HG02610 (cell line): ENCODE measurements around the gene TSSK2.

Source experiments
- ATAC-seq: cut with Tn5 transposase; IDR thresholded peaks from one replicate; pipeline ENCODE4 v1.9.1; 2021; ENCODE audit warnings: mild to moderate bottlenecking, moderate library complexity; ENCODE audit not compliant: unreplicated experiment

The TSSK2 gene

DNA sequence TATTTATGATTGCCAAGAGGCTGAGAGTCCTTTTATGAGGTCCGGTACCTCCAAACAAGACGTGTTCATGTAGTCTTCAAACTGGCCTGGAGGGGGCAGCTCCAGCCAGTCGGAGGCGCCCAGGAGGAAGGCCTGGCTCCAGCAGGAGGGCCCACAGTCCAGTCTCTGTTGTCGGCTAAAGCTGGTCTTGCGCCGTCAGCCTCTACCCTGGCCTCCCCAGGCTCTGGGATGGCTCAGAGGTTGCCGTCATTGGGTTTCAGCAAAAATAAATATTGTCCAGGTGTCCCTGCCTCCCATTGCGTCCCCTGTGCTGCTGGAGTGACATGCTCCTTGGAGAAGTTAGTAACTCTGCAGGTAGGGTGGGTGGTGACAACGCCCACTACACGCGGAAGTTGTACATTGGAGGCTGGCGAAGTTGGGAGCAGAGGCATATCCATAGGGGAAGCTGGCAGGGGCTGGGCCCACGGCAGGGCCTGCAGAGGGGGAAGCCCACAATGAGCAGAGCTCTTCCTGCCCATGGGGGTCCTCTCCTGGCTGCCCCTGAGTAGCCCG is 48.5 kb downstream of the TSSK2 start:
- ATAC-seq: peak; percentile 32

GRCh38 chr22:19180234-19180633 is 49.1 kb downstream of the TSSK2 start:
- no peak for ATAC-seq

DNA sequence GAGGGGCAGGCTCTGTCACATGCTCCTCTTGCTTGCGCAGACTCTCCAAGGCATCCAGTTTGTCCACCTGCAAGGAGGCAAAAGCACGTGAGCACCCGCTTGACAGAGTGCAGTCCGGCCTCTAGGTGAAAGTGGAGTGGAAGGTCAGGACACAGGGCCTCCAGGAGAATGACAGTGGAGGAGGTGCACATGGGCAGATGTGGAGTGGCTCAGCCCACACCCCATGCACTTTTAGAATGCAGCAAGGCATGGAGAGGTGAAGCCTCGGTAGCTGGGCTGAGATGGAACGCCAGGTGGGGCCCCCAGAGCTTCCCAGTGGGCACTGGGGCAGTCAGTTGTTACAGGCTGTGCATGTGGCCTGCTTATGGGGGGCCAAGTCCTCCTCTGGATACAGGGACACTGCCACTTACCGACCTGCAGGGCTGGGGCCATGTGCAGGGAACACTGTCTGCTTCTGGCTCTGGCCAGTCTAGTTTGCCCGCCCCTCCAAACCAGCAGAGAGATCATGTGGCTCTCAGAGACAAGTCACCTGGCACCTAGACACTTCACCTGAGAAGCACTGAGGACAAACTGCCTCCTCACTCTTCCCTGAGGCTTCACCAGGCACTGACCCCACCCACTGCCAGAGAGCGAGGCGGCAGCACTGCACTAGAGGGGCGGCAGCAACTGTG is 49.8 kb downstream of the TSSK2 start:
- no peak for ATAC-seq

DNA sequence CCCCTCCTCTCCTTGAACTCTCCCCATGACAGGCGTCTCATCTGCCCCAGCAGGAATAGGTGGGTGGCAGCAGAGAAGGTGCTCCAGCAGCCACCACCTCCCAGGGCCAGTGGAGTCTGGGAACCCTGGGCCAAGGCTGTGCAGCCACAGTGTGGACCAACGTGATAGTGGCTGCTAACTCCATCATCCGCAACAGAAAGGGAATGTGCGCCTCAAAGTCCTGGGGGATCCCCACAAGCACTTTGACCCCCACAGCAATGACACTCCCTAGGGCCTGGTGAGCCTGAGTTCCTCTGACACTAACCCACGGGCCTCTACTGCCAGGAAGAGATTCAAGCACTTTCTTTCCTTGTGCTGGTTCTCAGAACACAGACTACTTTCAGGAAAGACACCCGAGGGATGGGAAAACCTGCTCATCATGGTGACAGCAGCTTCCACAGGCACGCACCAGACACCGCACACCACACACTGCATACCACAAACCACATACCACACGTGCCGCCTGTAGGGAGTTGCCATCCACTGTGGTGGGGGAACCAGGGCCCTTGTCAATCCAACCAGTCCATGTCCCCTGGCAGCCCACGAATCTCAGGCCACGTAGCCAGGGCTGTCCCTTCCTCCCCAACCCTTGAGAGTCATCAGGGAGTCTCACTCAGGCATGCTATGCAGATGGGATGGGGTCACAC is 50.8 kb downstream of the TSSK2 start:
- ATAC-seq: no peak
